Endothelial cell of umbilical vein (primary cell): ENCODE measurements around the gene SUPT4H1. TPM values are rescaled to one million over a fixed set of nuclear protein-coding genes. Genes with fewer than 3 reads are reported as not detected.

ENCODE experiments used
- BruUV-seq: library from RNA; stranded (reverse); fragments of 400-500 nt; replicated peaks from 2 replicates; lab custom pipeline; 2021; lab: Mats Ljungman, UMichigan
- CTCF ChIA-PET: fragments of 300-600, 350-600 bp; sonication (Branson Sonifier 250); formaldehyde crosslinking; loops from one replicate; lab custom pipeline; 2021; ENCODE audit warnings: antibody characterized with exemption, inconsistent platforms; lab: Charles Lee
- POLR2A ChIA-PET: fragments of 300-600, 350-600 bp; sonication (Branson Sonifier 250); formaldehyde crosslinking; loops from one replicate; lab custom pipeline; 2021; ENCODE audit warnings: antibody characterized with exemption, inconsistent platforms; lab: Charles Lee
- DNase-seq: peaks from one replicate; pipeline ENCODE4 v3.0.0-alpha.2; 2011; ENCODE audit warnings: low read depth, low spot score
- FAIRE-seq: peaks from 2 replicates; lab custom pipeline; 2011; peaks lifted over from hg19 to GRCh38; lab: Jason Lieb, UNC
- H2AFZ ChIP-seq: 2 replicates; pipeline ENCODE4 v1.6.0; 2012; ENCODE audit warnings: low read depth, low read length, control low read depth, inconsistent platforms
- H3K27ac ChIP-seq: 2 replicates; pipeline ENCODE4 v1.5.1; 2011; ENCODE audit warnings: low read depth, mild to moderate bottlenecking, control low read depth, low read length, moderate library complexity; ENCODE audit not compliant: insufficient read depth
- H3K27me3 ChIP-seq, 2 experiments: 2 replicates each; pipeline versions ENCODE4 v1.6.0 to v1.6.1; 2011; ENCODE audit warnings: low read length in 2 of 2, mixed read lengths in 1 of 2; ENCODE audit not compliant: control insufficient read depth in 2 of 2, insufficient read depth in 2 of 2
- H3K36me3 ChIP-seq, 2 experiments: 2 replicates in 1 of 2; 3 replicates in 1 of 2; pipeline ENCODE4 v1.5.1; 2011; ENCODE audit warnings: low read length in 2 of 2, mild to moderate bottlenecking in 1 of 2, moderate library complexity in 1 of 2; ENCODE audit not compliant: control insufficient read depth in 2 of 2, insufficient read depth in 2 of 2; ENCODE audit errors: extremely low read depth in 1 of 2
- H3K4me1 ChIP-seq: 3 replicates; pipeline ENCODE4 v1.5.1; 2011; ENCODE audit warnings: mild to moderate bottlenecking, low read length; ENCODE audit not compliant: control insufficient read depth, insufficient read depth; ENCODE audit errors: extremely low read depth
- H3K4me2 ChIP-seq: 2 replicates; pipeline ENCODE4 v1.6.1; 2011; ENCODE audit warnings: low read length, control low read depth, mixed read lengths; ENCODE audit not compliant: insufficient read depth
- H3K4me3 ChIP-seq, 3 experiments: fragments of 200-600 bp in 1 of 3; sonication (generic), shearing (Covaris generic) in 1 of 3; replicated peaks in 1 of 3; 2 replicates each; pipeline ENCODE4 v1.5.1; 2011 to 2016; ENCODE audit warnings: control low read depth in 3 of 3, low read length in 3 of 3, mild to moderate bottlenecking in 2 of 3, inconsistent platforms in 1 of 3, low read depth in 1 of 3, moderate library complexity in 1 of 3; ENCODE audit not compliant: insufficient read depth in 1 of 3
- H3K79me2 ChIP-seq: 2 replicates; pipeline ENCODE4 v1.6.0; 2012; ENCODE audit warnings: low read length, inconsistent platforms; ENCODE audit not compliant: control insufficient read depth, insufficient read depth
- H3K9ac ChIP-seq: replicated peaks from 2 replicates; pipeline ENCODE3; 2011; ENCODE audit warnings: low read length, control low read depth; ENCODE audit not compliant: insufficient read depth; ENCODE audit errors: extremely low read depth
- H3K9me1 ChIP-seq: replicated peaks from 3 replicates; pipeline ENCODE4 v1.6.0; 2011; ENCODE audit warnings: mild to moderate bottlenecking, low read length; ENCODE audit not compliant: control insufficient read depth, insufficient read depth; ENCODE audit errors: extremely low read depth
- H3K9me3 ChIP-seq: replicated peaks from 2 replicates; pipeline ENCODE4 v1.5.1; 2012; ENCODE audit warnings: low read length, inconsistent platforms; ENCODE audit not compliant: control insufficient read depth, insufficient read depth
- H4K20me1 ChIP-seq: replicated peaks from 2 replicates; pipeline ENCODE3; 2011; ENCODE audit warnings: mild to moderate bottlenecking, low read length; ENCODE audit not compliant: control insufficient read depth, insufficient read depth; ENCODE audit errors: extremely low read depth
- EZH2 ChIP-seq: IDR thresholded peaks from 2 replicates; pipeline ENCODE4 v1.6.1; 2012; ENCODE audit warnings: borderline replicate concordance, low read depth, mild to moderate bottlenecking, moderate library complexity, low read length, inconsistent platforms; ENCODE audit not compliant: severe bottlenecking
- FOS ChIP-seq: IDR thresholded peaks from 2 replicates; pipeline ENCODE4 v1.6.1; 2011; ENCODE audit warnings: mild to moderate bottlenecking, low read length, moderate library complexity, borderline replicate concordance; ENCODE audit not compliant: insufficient read depth
- GATA2 ChIP-seq: IDR thresholded peaks from 2 replicates; pipeline ENCODE4 v1.7.0; 2011; ENCODE audit warnings: low read depth, mild to moderate bottlenecking, moderate library complexity, mixed read lengths, low read length; ENCODE audit not compliant: insufficient read length, insufficient read depth
- JUN ChIP-seq: IDR thresholded peaks from 2 replicates; pipeline ENCODE4 v1.6.1; 2011; ENCODE audit warnings: borderline replicate concordance, low read depth; ENCODE audit not compliant: insufficient read length, insufficient read depth
- dilution Hi-C: fragments of 300-500 bp; cut with MboI; formaldehyde crosslinking; loops from one replicate; pipeline ENCODE4 v1.15.0; 2019; ENCODE audit warnings: low sequenced_read_pairs; ENCODE audit not compliant: extremely low pct_ligation_motif_present
- intact Hi-C: fragments of 100-400 bp; cut with micrococcal nuclease; formaldehyde crosslinking; loops from one replicate; pipeline ENCODE4 v1.10.0; 2022
- polyA plus RNA-seq, 4 experiments: library from polyadenylated mRNA; depleted of rRNA in 3 of 4; stranded (reverse) in 3 of 4; unstranded in 1 of 4; fragments of >200 nt; gene quantifications; 2 replicates each; pipeline versions ENCODE4 v1.2.1 to v1.2.3, GENCODE V29; 2011 to 2012; ENCODE audit warnings: missing spikeins in 1 of 4
- total RNA-seq: library from RNA; stranded (reverse); gene quantifications from 2 replicates; pipeline ENCODE4 v1.2.3, GENCODE V29; 2021
- TF ChIP-seq, protein P1 (sequence below): IDR thresholded peaks from 2 replicates; pipeline ENCODE4 v1.6.1; 2011; ENCODE audit not compliant: insufficient read depth, insufficient read length
- TF ChIP-seq, protein P2 (sequence below), 2 donors: IDR thresholded peaks; 1 replicate in 1 of 2; 2 replicates in 1 of 2; pipeline ENCODE4 v1.5.1; 2011; ENCODE audit warnings: low read length in 2 of 2, mild to moderate bottlenecking in 2 of 2, moderate library complexity in 2 of 2, control low read depth in 1 of 2, inconsistent platforms in 1 of 2, low read depth in 1 of 2; ENCODE audit not compliant: insufficient read depth in 1 of 2; ENCODE audit errors: extremely low read depth in 1 of 2

SUPT4H1 gene
- total and polyA plus RNA-seq, 2 donors (not counting 3 experiments of a cell fraction or from before 2014, with no cell fraction given): 77.5 to 154 TPM

GRCh38 chr17:58322581-58323185 is 29.3 kb downstream of the SUPT4H1 start:
- no peak overlapping the region for H3K4me2 ChIP-seq
- H3K9me1 ChIP-seq: no peaks in the 10 kb centered on the region
- no peaks in the 10 kb centered on the region for H4K20me1 ChIP-seq
- H3K9ac ChIP-seq: no peak overlapping the region
- POLR2A ChIA-PET: no interaction called here
- H2AFZ ChIP-seq: no peak overlapping the region
- FAIRE-seq: no peak
- intact Hi-C loops (no loop called here), dilution Hi-C loops (no loop called here)
- H3K79me2 ChIP-seq: no peaks in the 10 kb centered on the region
- no peaks in the 10 kb centered on the region for H3K4me1 ChIP-seq
- CTCF ChIA-PET: interaction anchor here (1.4 kb wide), 1 partner anchor 15 kb away, joined by 3 read pairs; no protein-coding TSS in a partner anchor
- TF ChIP-seq GATA2 (no peak), FOS (no peak), JUN (no peak), EZH2 (no peak)
- TF ChIP-seq, protein P1, sequence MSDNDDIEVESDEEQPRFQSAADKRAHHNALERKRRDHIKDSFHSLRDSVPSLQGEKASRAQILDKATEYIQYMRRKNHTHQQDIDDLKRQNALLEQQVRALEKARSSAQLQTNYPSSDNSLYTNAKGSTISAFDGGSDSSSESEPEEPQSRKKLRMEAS: no peak
- TF ChIP-seq, protein P2, sequence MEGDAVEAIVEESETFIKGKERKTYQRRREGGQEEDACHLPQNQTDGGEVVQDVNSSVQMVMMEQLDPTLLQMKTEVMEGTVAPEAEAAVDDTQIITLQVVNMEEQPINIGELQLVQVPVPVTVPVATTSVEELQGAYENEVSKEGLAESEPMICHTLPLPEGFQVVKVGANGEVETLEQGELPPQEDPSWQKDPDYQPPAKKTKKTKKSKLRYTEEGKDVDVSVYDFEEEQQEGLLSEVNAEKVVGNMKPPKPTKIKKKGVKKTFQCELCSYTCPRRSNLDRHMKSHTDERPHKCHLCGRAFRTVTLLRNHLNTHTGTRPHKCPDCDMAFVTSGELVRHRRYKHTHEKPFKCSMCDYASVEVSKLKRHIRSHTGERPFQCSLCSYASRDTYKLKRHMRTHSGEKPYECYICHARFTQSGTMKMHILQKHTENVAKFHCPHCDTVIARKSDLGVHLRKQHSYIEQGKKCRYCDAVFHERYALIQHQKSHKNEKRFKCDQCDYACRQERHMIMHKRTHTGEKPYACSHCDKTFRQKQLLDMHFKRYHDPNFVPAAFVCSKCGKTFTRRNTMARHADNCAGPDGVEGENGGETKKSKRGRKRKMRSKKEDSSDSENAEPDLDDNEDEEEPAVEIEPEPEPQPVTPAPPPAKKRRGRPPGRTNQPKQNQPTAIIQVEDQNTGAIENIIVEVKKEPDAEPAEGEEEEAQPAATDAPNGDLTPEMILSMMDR (IDR thresholded peaks at IDR 0.05; ENCODE audit: extremely low read depth in 1 of 2, insufficient read depth in 1 of 2, low read depth in 1 of 2, low read length in 2 of 2): no peak
- H3K4me3 ChIP-seq: no peak overlapping the region
- peaks cover 23 to 25% of the 10 kb centered on the region in 2 experiments for H3K27me3 ChIP-seq
- H3K9me3 ChIP-seq: no peaks in the 10 kb centered on the region
- H3K27ac ChIP-seq: no peak overlapping the region
- DNase-seq: no peak
- H3K36me3 ChIP-seq: no peaks in the 10 kb centered on the region
- no TSS peak for BruUV-seq
